Activated CD4-positive, alpha-beta T cell treated with anti-CD3 and anti-CD28 coated beads for 36 hours (primary cell): ENCODE data around the gene CEP112. TPM values are rescaled to one million over a fixed set of nuclear protein-coding genes. Genes with fewer than 3 reads are reported as not detected.

Experiments
- ATAC-seq: fragments of 200-7000 bp; cut with Tn5 transposase; one replicate; pipeline ENCODE4 v1.10.0; 2021; ENCODE audit warnings: mild to moderate bottlenecking, moderate library complexity
- CTCF ChIA-PET: fragments of 350-600 bp; sonication (Branson Sonifier 250); formaldehyde crosslinking; loops from one replicate; lab custom pipeline; 2021; ENCODE audit warnings: antibody characterized with exemption; lab: Charles Lee
- POLR2A ChIA-PET: fragments of 350-600 bp; sonication (Branson Sonifier 250); formaldehyde crosslinking; loops from one replicate; lab custom pipeline; 2021; ENCODE audit warnings: antibody characterized with exemption, inconsistent platforms; lab: Charles Lee
- DNase-seq: peaks from one replicate; pipeline ENCODE4 v3.0.0-alpha.2; 2020
- H3K27ac Mint-ChIP-seq: one replicate; pipeline ENCODE4 v1.8.0; 2021; ENCODE audit warnings: mixed read lengths
- H3K27me3 Mint-ChIP-seq: one replicate; pipeline ENCODE4 v1.8.0; 2021; ENCODE audit warnings: mixed read lengths
- H3K36me3 Mint-ChIP-seq: one replicate; pipeline ENCODE4 v1.8.0; 2021; ENCODE audit warnings: low read depth, mixed read lengths
- H3K4me1 Mint-ChIP-seq: one replicate; pipeline ENCODE4 v1.8.0; 2021; ENCODE audit warnings: mixed read lengths
- H3K4me3 Mint-ChIP-seq: one replicate; pipeline ENCODE4 v1.8.0; 2021; ENCODE audit warnings: mild to moderate bottlenecking, moderate library complexity, mixed read lengths
- H3K9me3 Mint-ChIP-seq: one replicate; pipeline ENCODE4 v1.8.0; 2021; ENCODE audit warnings: low read depth, mixed read lengths
- intact Hi-C, 2 experiments: fragments of 100-400 bp; cut with DNase I in 1 of 2; cut with micrococcal nuclease in 1 of 2; formaldehyde crosslinking; loops; one replicate each; pipeline versions ENCODE4 v1.14.2 to v1.15.1; 2022 to 2024; cut with DNase I, micrococcal nuclease
- total RNA-seq, 2 experiments: library from RNA; stranded (reverse); gene quantifications; one replicate each; pipeline ENCODE4 v1.2.3, GENCODE V29; 2021

The CEP112 gene
- 1 to 10 TPM; 2.2 to 2.8 TPM for total RNA-seq

- intact Hi-C loops: loop anchor here in 1 of 2 experiments (1.0 kb wide), 1 partner anchor 111 kb away; the partner anchor contains the start of gene PRKCA
- POLR2A ChIA-PET: no interaction called here
- peak; percentile 77 for ATAC-seq
Observed at GRCh38 chr17:66191593-66192377, at the start of gene CEP112. Gene CEP112, minus strand, starts transcription at chr17:66192133.

GRCh38 chr17:66240630-66241029, 48.7 kb upstream of the CEP112 start:
- POLR2A ChIA-PET: interaction anchor here (0.6 kb wide), 1 partner anchor 66 kb away, joined by 3 read pairs; no protein-coding TSS in a partner anchor
- no peak for DNase-seq
- H3K4me1 Mint-ChIP-seq: peaks cover 13% of the 10 kb centered on the region

More at GRCh38 chr17:66191593-66192377, at the start of gene CEP112:
- H3K27me3 Mint-ChIP-seq: no peaks in the 10 kb centered on the region
- peak within 1 kb of the TSS; percentile 62 for H3K27ac Mint-ChIP-seq
- no peaks in the 10 kb centered on the region for H3K9me3 Mint-ChIP-seq
- CTCF ChIA-PET: interaction anchor here (0.6 to 4.1 kb wide), 2 partner anchors 10 to 313 kb away, joined by 3 to 26 read pairs; no protein-coding TSS in a partner anchor
- H3K4me1 Mint-ChIP-seq: peaks cover 13% of the 10 kb centered on the region
- H3K4me3 Mint-ChIP-seq: peak within 1 kb of the TSS; percentile 77
- peaks cover 2% of the 10 kb centered on the region for H3K36me3 Mint-ChIP-seq
- peak; percentile 88 for DNase-seq

GRCh38 chr17:66240013-66240412, 48.1 kb upstream of the CEP112 start:
- Mint-ChIP-seq H3K4me3 (no peak overlapping the region), H3K4me1 (peaks cover 11% of the 10 kb centered on the region), H3K27ac (no peak overlapping the region), H3K9me3 (no peaks in the 10 kb centered on the region), H3K27me3 (no peaks in the 10 kb centered on the region), H3K36me3 (no peaks in the 10 kb centered on the region)
- DNase-seq (no peak), ATAC-seq (no peak)
- ChIA-PET CTCF (interaction anchor here (0.6 to 1.2 kb wide), 2 partner anchors 11 to 434 kb away, joined by 3 read pairs; no protein-coding TSS in a partner anchor), POLR2A (no interaction called here)
- intact Hi-C loops: no loop called here

More at GRCh38 chr17:66240630-66241029, 48.7 kb upstream of the CEP112 start:
- H3K4me3 Mint-ChIP-seq: no peak overlapping the region
- ATAC-seq: no peak
- intact Hi-C loops: no loop called here
- CTCF ChIA-PET: interaction anchor here (1.2 kb wide), 1 partner anchor 10 kb away, joined by 3 read pairs; no protein-coding TSS in a partner anchor
- H3K36me3 Mint-ChIP-seq: no peaks in the 10 kb centered on the region
- no peak overlapping the region for H3K27ac Mint-ChIP-seq
- H3K9me3 Mint-ChIP-seq: no peaks in the 10 kb centered on the region
- no peaks in the 10 kb centered on the region for H3K27me3 Mint-ChIP-seq

- H3K9me3 Mint-ChIP-seq: no peaks in the 10 kb centered on the region
- H3K36me3 Mint-ChIP-seq: no peaks in the 10 kb centered on the region
- no peak overlapping the region for H3K27ac Mint-ChIP-seq
- peaks cover 8% of the 10 kb centered on the region for H3K4me1 Mint-ChIP-seq
- H3K27me3 Mint-ChIP-seq: no peaks in the 10 kb centered on the region
- ChIA-PET CTCF (interaction anchor here (0.6 kb wide), 1 partner anchor 100 kb away, joined by 4 read pairs; no protein-coding TSS in a partner anchor), POLR2A (no interaction called here)
- intact Hi-C loops: no loop called here
- ATAC-seq: no peak
- DNase-seq: no peak
- no peak overlapping the region for H3K4me3 Mint-ChIP-seq
Observed at GRCh38 chr17:66235377-66235994, 43.6 kb upstream of the CEP112 start.

GRCh38 chr17:66234611-66235010, 42.7 kb upstream of the CEP112 start:
- ATAC-seq (no peak), DNase-seq (no peak)
- POLR2A ChIA-PET: no interaction called here
- CTCF ChIA-PET: no interaction called here
- H3K4me1 Mint-ChIP-seq: peaks cover 5% of the 10 kb centered on the region
- intact Hi-C loops: no loop called here
- H3K4me3 Mint-ChIP-seq: no peak overlapping the region
- no peaks in the 10 kb centered on the region for H3K36me3 Mint-ChIP-seq
- H3K27me3 Mint-ChIP-seq: no peaks in the 10 kb centered on the region
- no peak overlapping the region for H3K27ac Mint-ChIP-seq
- H3K9me3 Mint-ChIP-seq: no peaks in the 10 kb centered on the region

GRCh38 chr17:66233023-66233753, 41.3 kb upstream of the CEP112 start:
- Mint-ChIP-seq H3K4me3 (no peak overlapping the region), H3K36me3 (no peaks in the 10 kb centered on the region), H3K9me3 (no peaks in the 10 kb centered on the region), H3K4me1 (peaks cover 5% of the 10 kb centered on the region), H3K27me3 (no peaks in the 10 kb centered on the region), H3K27ac (no peak overlapping the region)
- ChIA-PET CTCF (no interaction called here), POLR2A (no interaction called here)
- no peak for DNase-seq
- no peak for ATAC-seq
- intact Hi-C loops: no loop called here

GRCh38 chr17:66230922-66231591, 39.1 kb upstream of the CEP112 start:
- Mint-ChIP-seq H3K4me3 (no peak overlapping the region), H3K27me3 (no peaks in the 10 kb centered on the region), H3K9me3 (no peaks in the 10 kb centered on the region), H3K4me1 (peaks cover 5% of the 10 kb centered on the region), H3K36me3 (no peaks in the 10 kb centered on the region), H3K27ac (no peak overlapping the region)
- ChIA-PET POLR2A (no interaction called here), CTCF (interaction anchor here (0.8 kb wide), 1 partner anchor 763 kb away, joined by 3 read pairs; no protein-coding TSS in a partner anchor)
- DNase-seq (no peak), ATAC-seq (no peak)
- intact Hi-C loops: no loop called here

DNA sequence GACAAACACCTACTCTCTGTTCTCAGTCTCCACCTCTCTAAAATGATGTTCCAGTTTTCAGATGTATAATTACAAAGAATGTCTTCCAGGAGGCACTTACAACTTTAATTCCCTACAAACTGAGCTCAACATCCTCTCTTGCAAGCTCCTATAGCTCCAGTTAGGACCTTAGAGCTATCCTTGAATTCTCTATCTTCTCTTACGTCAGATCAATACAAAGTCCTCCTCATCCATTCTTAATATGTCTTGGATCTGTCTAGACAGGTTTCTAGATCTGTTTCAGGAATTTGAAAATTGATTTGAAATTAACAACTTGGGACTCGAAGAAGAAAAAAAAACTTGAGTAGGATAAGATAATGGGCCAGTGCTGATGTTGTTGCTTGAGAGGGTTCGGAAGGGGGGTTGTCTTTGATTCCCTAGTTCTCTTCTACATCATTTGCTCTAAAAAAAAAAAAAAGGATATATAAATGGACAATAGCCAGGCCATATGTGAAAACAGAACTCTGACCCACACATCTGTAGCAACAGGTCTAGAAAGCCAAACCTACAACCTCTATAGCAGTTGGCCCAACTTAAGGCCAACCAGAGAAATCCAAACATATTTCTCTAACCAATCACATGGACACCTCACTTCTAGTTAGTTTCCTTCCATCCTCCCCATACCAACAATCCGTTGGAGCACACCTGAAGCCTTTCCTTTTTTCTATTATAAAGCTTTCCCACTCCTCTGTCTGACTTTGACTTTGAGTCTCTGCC, 38.0 kb upstream of the CEP112 start:
- intact Hi-C loops: no loop called here
- ChIA-PET POLR2A (no interaction called here), CTCF (interaction anchor here (0.6 to 0.8 kb wide), 2 partner anchors 531 to 762 kb away, joined by 3 read pairs; no protein-coding TSS in a partner anchor)
- Mint-ChIP-seq H3K36me3 (no peaks in the 10 kb centered on the region), H3K27me3 (no peaks in the 10 kb centered on the region), H3K4me1 (peaks cover 5% of the 10 kb centered on the region), H3K9me3 (no peaks in the 10 kb centered on the region), H3K27ac (no peak overlapping the region), H3K4me3 (no peak overlapping the region)
- DNase-seq (no peak), ATAC-seq (no peak)

GRCh38 chr17:66228887-66229782, 37.2 kb upstream of the CEP112 start, which contains the start of gene APOH:
Gene APOH, minus strand, starts transcription at chr17:66229415. Its CDS starts 36 bp downstream, at chr17:66229379.
- Mint-ChIP-seq H3K27me3 (no peaks in the 10 kb centered on the region), H3K9me3 (no peaks in the 10 kb centered on the region), H3K27ac (no peak within 1 kb of the TSS), H3K36me3 (no peaks in the 10 kb centered on the region), H3K4me1 (peaks cover 5% of the 10 kb centered on the region), H3K4me3 (no peak within 1 kb of the TSS)
- CTCF ChIA-PET: interaction anchor here (0.5 kb wide), 1 partner anchor 499 kb away, joined by 3 read pairs; no protein-coding TSS in a partner anchor
- DNase-seq: no peak
- ATAC-seq: no peak
- POLR2A ChIA-PET: no interaction called here
- intact Hi-C loops: no loop called here
